ENCODE data around the gene ACTN1. TPM values are rescaled to one million over a fixed set of nuclear protein-coding genes. Genes with fewer than 3 reads are reported as not detected.

The ACTN1 gene
- polyA plus RNA-seq, 1 experiment, result 1,184 TPM

GRCh38 chr14:69001375-69001774 lies 22.3 kb upstream of the ACTN1 start:
- CTCF ChIA-PET, result no interaction called here
- no peaks in the 10 kb centered on the region for H3K36me3 ChIP-seq (ENCODE audit: control insufficient read depth, insufficient read depth, low read length)
- POLR2A ChIA-PET, result no interaction called here
- no peak for TF ChIP-seq CTCF (IDR thresholded peaks at IDR 0.05; ENCODE audit: insufficient read depth, low read depth, low read length)
- H3K4me3 ChIP-seq (ENCODE audit: low read depth, low read length), result no peak overlapping the region
- H3K27me3 ChIP-seq (ENCODE audit: control insufficient read depth, insufficient read depth, low read length), result no peaks in the 10 kb centered on the region
- DNase-seq (ENCODE audit: low read depth), result no peak

- no peak for DNase-seq (ENCODE audit: low read depth)
- TF ChIP-seq CTCF (IDR thresholded peaks at IDR 0.05; ENCODE audit: insufficient read depth, low read depth, low read length), result no peak
- CTCF ChIA-PET, result interaction anchor here (1.0 kb wide), 1 partner anchor 39 kb away, joined by 4 read pairs; no protein-coding TSS in a partner anchor
- no peak overlapping the region for H3K4me3 ChIP-seq (ENCODE audit: low read depth, low read length)
- no peaks in the 10 kb centered on the region for H3K36me3 ChIP-seq (ENCODE audit: control insufficient read depth, insufficient read depth, low read length)
- POLR2A ChIA-PET, result no interaction called here
- H3K27me3 ChIP-seq (ENCODE audit: control insufficient read depth, insufficient read depth, low read length), result no peaks in the 10 kb centered on the region
Observed at GRCh38 chr14:68998062-68998461, 19.0 kb upstream of the ACTN1 start.

GRCh38 chr14:68995731-68996130 lies 16.6 kb upstream of the ACTN1 start:
- CTCF ChIA-PET, result no interaction called here

GRCh38 chr14:68994056-68994455 lies 15.0 kb upstream of the ACTN1 start:
- H3K36me3 ChIP-seq (ENCODE audit: control insufficient read depth, insufficient read depth, low read length), result no peaks in the 10 kb centered on the region
- ChIA-PET CTCF (no interaction called here), POLR2A (no interaction called here)
- TF ChIP-seq CTCF (IDR thresholded peaks at IDR 0.05; ENCODE audit: insufficient read depth, low read depth, low read length), result no peak
- H3K27me3 ChIP-seq (ENCODE audit: control insufficient read depth, insufficient read depth, low read length), result no peaks in the 10 kb centered on the region
- DNase-seq (ENCODE audit: low read depth), result no peak
- no peak overlapping the region for H3K4me3 ChIP-seq (ENCODE audit: low read depth, low read length)

More at GRCh38 chr14:68995731-68996130, 16.6 kb upstream of the ACTN1 start:
- POLR2A ChIA-PET, result no interaction called here
- no peak for TF ChIP-seq CTCF (IDR thresholded peaks at IDR 0.05; ENCODE audit: insufficient read depth, low read depth, low read length)
- Histone ChIP-seq H3K36me3 (ENCODE audit: control insufficient read depth, insufficient read depth, low read length) (no peaks in the 10 kb centered on the region), H3K27me3 (ENCODE audit: control insufficient read depth, insufficient read depth, low read length) (no peaks in the 10 kb centered on the region), H3K4me3 (ENCODE audit: low read depth, low read length) (no peak overlapping the region)
- DNase-seq (ENCODE audit: low read depth), result no peak

- Histone ChIP-seq H3K27me3 (ENCODE audit: control insufficient read depth, insufficient read depth, low read length) (no peaks in the 10 kb centered on the region), H3K4me3 (ENCODE audit: low read depth, low read length) (no peak overlapping the region), H3K36me3 (ENCODE audit: control insufficient read depth, insufficient read depth, low read length) (no peaks in the 10 kb centered on the region)
- ChIA-PET CTCF (interaction anchor here (2.7 kb wide), 1 partner anchor 18 kb away, joined by 5 read pairs; no protein-coding TSS in a partner anchor), POLR2A (no interaction called here)
- TF ChIP-seq CTCF (IDR thresholded peaks at IDR 0.05; ENCODE audit: insufficient read depth, low read depth, low read length), result no peak
- no peak for DNase-seq (ENCODE audit: low read depth)
Observed at GRCh38 chr14:68987653-68988036, 8.5 kb upstream of the ACTN1 start.

Measured in BJ (cell line).